Measurements from ENCODE around the gene KCTD15.

The KCTD15 gene

GRCh38 chr19:33830264-33830663 lies 33.6 kb downstream of the KCTD15 start:
- no peak overlapping the region for H2AFZ ChIP-seq (ENCODE audit: low read length, unreplicated experiment)
- peaks cover 9% of the 10 kb centered on the region; the same call in 1 of the 2 replicates for H3K27me3 ChIP-seq (ENCODE audit: insufficient read depth, low read length)
- H3K4me1 ChIP-seq (ENCODE audit: control insufficient read depth, insufficient read depth, low read length, unreplicated experiment): no peaks in the 10 kb centered on the region
- no peaks in the 10 kb centered on the region for H3K79me2 ChIP-seq (ENCODE audit: control insufficient read depth, insufficient read depth, low read length, unreplicated experiment)
- H3K4me3 ChIP-seq (ENCODE audit: low read depth, low read length): no peak overlapping the region
- no peaks in the 10 kb centered on the region for H3K36me3 ChIP-seq (ENCODE audit: insufficient read depth, low read length)
- H3K27ac ChIP-seq (ENCODE audit: low read depth, low read length): no peak overlapping the region

GRCh38 chr19:33831825-33832224 lies 35.2 kb downstream of the KCTD15 start:
- no peaks in the 10 kb centered on the region for H3K36me3 ChIP-seq (ENCODE audit: insufficient read depth, low read length)

GRCh38 chr19:33832633-33833032 lies 36.0 kb downstream of the KCTD15 start:
- H2AFZ ChIP-seq (ENCODE audit: low read length, unreplicated experiment): no peak overlapping the region
- H3K79me2 ChIP-seq (ENCODE audit: control insufficient read depth, insufficient read depth, low read length, unreplicated experiment): no peaks in the 10 kb centered on the region
- no peak overlapping the region for H3K27ac ChIP-seq (ENCODE audit: low read depth, low read length)
- no peaks in the 10 kb centered on the region for H3K4me1 ChIP-seq (ENCODE audit: control insufficient read depth, insufficient read depth, low read length, unreplicated experiment)
- no peak overlapping the region for H3K4me3 ChIP-seq (ENCODE audit: low read depth, low read length)
- peaks cover 9% of the 10 kb centered on the region; the same call in 1 of the 2 replicates for H3K27me3 ChIP-seq (ENCODE audit: insufficient read depth, low read length)
- no peaks in the 10 kb centered on the region for H3K36me3 ChIP-seq (ENCODE audit: insufficient read depth, low read length)

More at GRCh38 chr19:33831825-33832224, 35.2 kb downstream of the KCTD15 start:
- Histone ChIP-seq H3K79me2 (ENCODE audit: control insufficient read depth, insufficient read depth, low read length, unreplicated experiment) (no peaks in the 10 kb centered on the region), H3K27me3 (ENCODE audit: insufficient read depth, low read length) (peaks cover 9% of the 10 kb centered on the region; the same call in 1 of the 2 replicates), H3K4me1 (ENCODE audit: control insufficient read depth, insufficient read depth, low read length, unreplicated experiment) (no peaks in the 10 kb centered on the region), H3K27ac (ENCODE audit: low read depth, low read length) (no peak overlapping the region), H3K4me3 (ENCODE audit: low read depth, low read length) (no peak overlapping the region), H2AFZ (ENCODE audit: low read length, unreplicated experiment) (no peak overlapping the region)

GRCh38 chr19:33840382-33840781 lies 43.7 kb downstream of the KCTD15 start:
- Histone ChIP-seq H3K27ac (ENCODE audit: low read depth, low read length) (no peak overlapping the region), H3K79me2 (ENCODE audit: control insufficient read depth, insufficient read depth, low read length, unreplicated experiment) (no peaks in the 10 kb centered on the region), H3K27me3 (ENCODE audit: insufficient read depth, low read length) (peaks cover 45% of the 10 kb centered on the region), H3K36me3 (ENCODE audit: insufficient read depth, low read length) (no peaks in the 10 kb centered on the region), H3K4me3 (ENCODE audit: low read depth, low read length) (no peak overlapping the region), H3K4me1 (ENCODE audit: control insufficient read depth, insufficient read depth, low read length, unreplicated experiment) (no peaks in the 10 kb centered on the region), H2AFZ (ENCODE audit: low read length, unreplicated experiment) (no peak overlapping the region)

- peaks cover 49% of the 10 kb centered on the region for H3K27me3 ChIP-seq (ENCODE audit: insufficient read depth, low read length)
- no peaks in the 10 kb centered on the region for H3K79me2 ChIP-seq (ENCODE audit: control insufficient read depth, insufficient read depth, low read length, unreplicated experiment)
- no peak overlapping the region for H2AFZ ChIP-seq (ENCODE audit: low read length, unreplicated experiment)
- no peaks in the 10 kb centered on the region for H3K36me3 ChIP-seq (ENCODE audit: insufficient read depth, low read length)
- H3K27ac ChIP-seq (ENCODE audit: low read depth, low read length): no peak overlapping the region
- H3K4me3 ChIP-seq (ENCODE audit: low read depth, low read length): no peak overlapping the region
- no peaks in the 10 kb centered on the region for H3K4me1 ChIP-seq (ENCODE audit: control insufficient read depth, insufficient read depth, low read length, unreplicated experiment)
These were observed 44.1 kb downstream of the KCTD15 start for GRCh38 chr19:33840783-33841182.

GRCh38 chr19:33841685-33842084 lies 45.0 kb downstream of the KCTD15 start:
- H3K36me3 ChIP-seq (ENCODE audit: insufficient read depth, low read length): no peaks in the 10 kb centered on the region
- no peak overlapping the region for H2AFZ ChIP-seq (ENCODE audit: low read length, unreplicated experiment)
- no peak overlapping the region for H3K27ac ChIP-seq (ENCODE audit: low read depth, low read length)
- peaks cover 49% of the 10 kb centered on the region for H3K27me3 ChIP-seq (ENCODE audit: insufficient read depth, low read length)
- no peaks in the 10 kb centered on the region for H3K79me2 ChIP-seq (ENCODE audit: control insufficient read depth, insufficient read depth, low read length, unreplicated experiment)
- no peaks in the 10 kb centered on the region for H3K4me1 ChIP-seq (ENCODE audit: control insufficient read depth, insufficient read depth, low read length, unreplicated experiment)
- no peak overlapping the region for H3K4me3 ChIP-seq (ENCODE audit: low read depth, low read length)

- Histone ChIP-seq H3K27me3 (ENCODE audit: insufficient read depth, low read length) (peaks cover 43% of the 10 kb centered on the region), H3K4me1 (ENCODE audit: control insufficient read depth, insufficient read depth, low read length, unreplicated experiment) (no peaks in the 10 kb centered on the region), H3K36me3 (ENCODE audit: insufficient read depth, low read length) (no peaks in the 10 kb centered on the region), H3K79me2 (ENCODE audit: control insufficient read depth, insufficient read depth, low read length, unreplicated experiment) (no peaks in the 10 kb centered on the region), H3K27ac (ENCODE audit: low read depth, low read length) (no peak overlapping the region), H2AFZ (ENCODE audit: low read length, unreplicated experiment) (no peak overlapping the region), H3K4me3 (ENCODE audit: low read depth, low read length) (no peak overlapping the region)
These were observed 47.8 kb downstream of the KCTD15 start for GRCh38 chr19:33844478-33844877.

- peaks cover 37% of the 10 kb centered on the region for H3K27me3 ChIP-seq (ENCODE audit: insufficient read depth, low read length)
- no peaks in the 10 kb centered on the region for H3K36me3 ChIP-seq (ENCODE audit: insufficient read depth, low read length)
- no peak overlapping the region for H2AFZ ChIP-seq (ENCODE audit: low read length, unreplicated experiment)
- H3K4me3 ChIP-seq (ENCODE audit: low read depth, low read length): no peak overlapping the region
- H3K27ac ChIP-seq (ENCODE audit: low read depth, low read length): no peak overlapping the region
- H3K4me1 ChIP-seq (ENCODE audit: control insufficient read depth, insufficient read depth, low read length, unreplicated experiment): no peaks in the 10 kb centered on the region
- no peaks in the 10 kb centered on the region for H3K79me2 ChIP-seq (ENCODE audit: control insufficient read depth, insufficient read depth, low read length, unreplicated experiment)
These were observed 48.8 kb downstream of the KCTD15 start for GRCh38 chr19:33845498-33845897.

GRCh38 chr19:33849551-33850147 lies 53.0 kb downstream of the KCTD15 start:
- no peaks in the 10 kb centered on the region for H3K4me1 ChIP-seq (ENCODE audit: control insufficient read depth, insufficient read depth, low read length, unreplicated experiment)

GRCh38 chr19:33859016-33859415 lies 62.3 kb downstream of the KCTD15 start:
- Histone ChIP-seq H3K4me1 (ENCODE audit: control insufficient read depth, insufficient read depth, low read length, unreplicated experiment) (no peaks in the 10 kb centered on the region), H3K4me3 (ENCODE audit: low read depth, low read length) (no peak overlapping the region), H3K27me3 (ENCODE audit: insufficient read depth, low read length) (peaks cover 7% of the 10 kb centered on the region), H3K79me2 (ENCODE audit: control insufficient read depth, insufficient read depth, low read length, unreplicated experiment) (no peaks in the 10 kb centered on the region), H3K36me3 (ENCODE audit: insufficient read depth, low read length) (no peaks in the 10 kb centered on the region), H3K27ac (ENCODE audit: low read depth, low read length) (no peak overlapping the region), H2AFZ (ENCODE audit: low read length, unreplicated experiment) (no peak overlapping the region)

More at GRCh38 chr19:33849551-33850147, 53.0 kb downstream of the KCTD15 start:
- no peak overlapping the region for H3K4me3 ChIP-seq (ENCODE audit: low read depth, low read length)
- peaks cover 9% of the 10 kb centered on the region for H3K27me3 ChIP-seq (ENCODE audit: insufficient read depth, low read length)
- no peak overlapping the region for H3K27ac ChIP-seq (ENCODE audit: low read depth, low read length)
- H2AFZ ChIP-seq (ENCODE audit: low read length, unreplicated experiment): no peak overlapping the region
- H3K79me2 ChIP-seq (ENCODE audit: control insufficient read depth, insufficient read depth, low read length, unreplicated experiment): no peaks in the 10 kb centered on the region
- no peaks in the 10 kb centered on the region for H3K36me3 ChIP-seq (ENCODE audit: insufficient read depth, low read length)

- H3K4me3 ChIP-seq (ENCODE audit: low read depth, low read length): no peak overlapping the region
- no peaks in the 10 kb centered on the region for H3K79me2 ChIP-seq (ENCODE audit: control insufficient read depth, insufficient read depth, low read length, unreplicated experiment)
- H3K4me1 ChIP-seq (ENCODE audit: control insufficient read depth, insufficient read depth, low read length, unreplicated experiment): no peaks in the 10 kb centered on the region
- H2AFZ ChIP-seq (ENCODE audit: low read length, unreplicated experiment): no peak overlapping the region
- no peaks in the 10 kb centered on the region for H3K36me3 ChIP-seq (ENCODE audit: insufficient read depth, low read length)
- H3K27me3 ChIP-seq (ENCODE audit: insufficient read depth, low read length): peaks cover 7% of the 10 kb centered on the region
- no peak overlapping the region for H3K27ac ChIP-seq (ENCODE audit: low read depth, low read length)
These were observed 63.8 kb downstream of the KCTD15 start for GRCh38 chr19:33860312-33861090.

All from ACC112 (cell line).